ENCODE measurements around the gene STRBP. TPM values are rescaled to one million over a fixed set of nuclear protein-coding genes. Genes with fewer than 3 reads are reported as not detected.

The STRBP gene
- 13.1 and 17.3 TPM in 2 replicates for total RNA-seq
- long read RNA-seq, full-length matches to known transcripts, result 1 of 7 reads
- long read RNA-seq, partial matches to known transcripts, result 4 of 7 reads
- long read RNA-seq, other reads (novel, unspliced or antisense), result 2 of 7 reads

DNA sequence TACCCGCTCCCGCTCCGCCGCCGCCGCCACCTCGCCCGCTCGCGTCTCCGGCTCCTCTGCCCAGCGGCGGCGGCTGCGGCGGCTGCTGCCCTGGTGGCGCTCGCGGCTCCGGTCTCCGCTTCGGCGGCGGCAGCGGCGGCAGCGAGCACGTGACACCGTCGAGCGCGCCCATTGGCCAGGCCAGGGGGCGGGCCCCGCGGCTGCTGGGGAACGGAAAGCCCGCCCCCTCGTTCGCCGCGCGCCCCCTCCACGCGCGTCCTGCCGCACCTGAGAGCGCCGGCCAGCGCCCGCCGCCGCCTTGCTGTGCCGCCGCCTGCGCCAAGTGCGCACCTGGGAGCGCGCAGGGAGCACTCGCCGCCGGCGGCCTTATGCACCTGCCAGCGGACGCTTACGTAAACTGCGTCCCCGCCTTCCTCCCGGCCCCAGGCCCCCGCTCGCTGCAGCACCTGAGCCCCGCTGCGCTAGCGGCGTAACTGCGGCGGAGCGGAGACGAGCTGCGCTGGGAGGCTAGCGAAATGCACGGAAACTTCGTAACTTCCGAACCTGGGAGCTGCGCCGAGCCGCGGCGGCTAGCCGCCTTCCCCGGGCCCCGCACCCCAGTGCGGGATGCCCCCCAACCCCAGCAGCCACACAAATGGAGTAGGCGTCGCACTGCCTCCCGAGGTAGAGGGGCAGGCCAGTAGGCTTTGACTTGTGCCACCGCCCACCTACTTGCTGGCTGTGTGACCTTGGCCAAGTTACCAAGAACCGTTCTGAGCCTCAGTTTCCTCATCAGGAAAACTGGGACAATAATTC is at the start of gene STRBP:
Gene STRBP, minus strand, starts transcription at position 122 of the 795 bp plus-strand sequence. CDS start 84,452 bp downstream, outside the sequence.
- TF ChIP-seq, protein P1, sequence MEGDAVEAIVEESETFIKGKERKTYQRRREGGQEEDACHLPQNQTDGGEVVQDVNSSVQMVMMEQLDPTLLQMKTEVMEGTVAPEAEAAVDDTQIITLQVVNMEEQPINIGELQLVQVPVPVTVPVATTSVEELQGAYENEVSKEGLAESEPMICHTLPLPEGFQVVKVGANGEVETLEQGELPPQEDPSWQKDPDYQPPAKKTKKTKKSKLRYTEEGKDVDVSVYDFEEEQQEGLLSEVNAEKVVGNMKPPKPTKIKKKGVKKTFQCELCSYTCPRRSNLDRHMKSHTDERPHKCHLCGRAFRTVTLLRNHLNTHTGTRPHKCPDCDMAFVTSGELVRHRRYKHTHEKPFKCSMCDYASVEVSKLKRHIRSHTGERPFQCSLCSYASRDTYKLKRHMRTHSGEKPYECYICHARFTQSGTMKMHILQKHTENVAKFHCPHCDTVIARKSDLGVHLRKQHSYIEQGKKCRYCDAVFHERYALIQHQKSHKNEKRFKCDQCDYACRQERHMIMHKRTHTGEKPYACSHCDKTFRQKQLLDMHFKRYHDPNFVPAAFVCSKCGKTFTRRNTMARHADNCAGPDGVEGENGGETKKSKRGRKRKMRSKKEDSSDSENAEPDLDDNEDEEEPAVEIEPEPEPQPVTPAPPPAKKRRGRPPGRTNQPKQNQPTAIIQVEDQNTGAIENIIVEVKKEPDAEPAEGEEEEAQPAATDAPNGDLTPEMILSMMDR (IDR thresholded peaks at IDR 0.05), result peak; percentile 7
- Mint-ChIP-seq H3K4me1 (ENCODE audit: unreplicated experiment) (peaks cover 4% of the 10 kb centered on the region), H3K9me3 (ENCODE audit: unreplicated experiment) (no peaks in the 10 kb centered on the region), H3K4me3 (ENCODE audit: unreplicated experiment) (peak within 1 kb of the TSS; percentile 69), H3K27me3 (ENCODE audit: unreplicated experiment) (peaks cover 11% of the 10 kb centered on the region), H3K27ac (ENCODE audit: unreplicated experiment) (no peak within 1 kb of the TSS), H3K36me3 (ENCODE audit: unreplicated experiment) (no peaks in the 10 kb centered on the region)
- peak; percentile 96 for DNase-seq (ENCODE audit: extremely low spot score, unreplicated experiment)

DNA sequence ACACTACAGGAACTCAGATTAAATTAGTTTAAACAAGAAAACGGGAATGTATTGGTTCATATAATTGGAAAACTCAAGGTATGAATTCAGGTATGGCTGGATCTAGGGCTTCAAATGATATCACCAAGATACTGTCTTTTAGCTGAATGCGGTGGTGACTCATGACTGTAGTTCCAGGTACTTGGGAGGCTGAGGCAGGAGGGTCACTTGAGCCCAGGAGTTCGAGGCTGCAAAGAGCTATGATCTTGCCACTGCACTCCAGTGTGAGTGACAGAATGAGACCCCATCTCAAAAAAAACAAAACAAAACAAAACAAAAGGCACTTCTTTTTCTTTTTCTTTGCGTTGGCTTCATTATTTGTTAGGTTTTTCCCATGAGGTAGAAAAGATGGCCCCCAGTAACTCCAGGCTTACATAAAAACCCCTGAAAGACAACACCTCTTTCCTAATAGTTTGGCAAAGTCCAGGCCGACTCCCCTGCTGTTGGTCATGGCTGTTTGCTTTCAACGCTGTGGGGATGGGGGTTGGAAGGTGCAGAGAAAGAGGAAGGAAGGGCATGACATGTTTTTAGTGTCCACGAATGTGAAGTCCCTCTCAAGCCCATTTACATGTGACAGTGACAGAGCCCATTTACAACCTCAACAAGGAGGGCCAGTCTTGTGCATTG is 47.8 kb upstream of the STRBP start:
- peaks cover 20% of the 10 kb centered on the region for H3K27me3 Mint-ChIP-seq (ENCODE audit: unreplicated experiment)
- TF ChIP-seq, protein P1 (IDR thresholded peaks at IDR 0.05), result no peak
- no peaks in the 10 kb centered on the region for H3K9me3 Mint-ChIP-seq (ENCODE audit: unreplicated experiment)
- no peaks in the 10 kb centered on the region for H3K36me3 Mint-ChIP-seq (ENCODE audit: unreplicated experiment)
- no peak overlapping the region for H3K4me3 Mint-ChIP-seq (ENCODE audit: unreplicated experiment)
- H3K27ac Mint-ChIP-seq (ENCODE audit: unreplicated experiment), result no peak overlapping the region
- no peaks in the 10 kb centered on the region for H3K4me1 Mint-ChIP-seq (ENCODE audit: unreplicated experiment)
- DNase-seq (ENCODE audit: extremely low spot score, unreplicated experiment), result no peak

DNA sequence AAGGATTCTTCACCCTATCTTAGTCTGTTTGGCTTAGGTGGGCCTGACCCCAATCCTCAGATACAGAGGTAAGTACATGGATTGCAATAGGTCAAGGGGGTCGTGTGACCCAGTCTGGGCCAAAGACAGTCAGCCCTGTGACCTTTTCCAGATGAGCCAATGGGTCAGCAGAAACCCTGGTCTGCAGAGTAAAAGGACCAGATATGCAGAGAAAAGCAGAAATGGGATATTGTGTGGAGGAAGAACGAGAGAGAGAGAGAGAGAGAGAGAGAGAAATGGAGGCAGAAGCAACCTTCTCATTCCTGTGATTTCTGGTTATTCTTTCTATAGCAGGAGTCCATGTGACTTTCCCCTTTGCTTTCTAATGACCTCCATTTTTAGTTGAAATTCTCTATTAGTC is 47.2 kb upstream of the STRBP start:
- no peaks in the 10 kb centered on the region for H3K36me3 Mint-ChIP-seq (ENCODE audit: unreplicated experiment)
- no peaks in the 10 kb centered on the region for H3K9me3 Mint-ChIP-seq (ENCODE audit: unreplicated experiment)
- peaks cover 23% of the 10 kb centered on the region for H3K27me3 Mint-ChIP-seq (ENCODE audit: unreplicated experiment)
- DNase-seq (ENCODE audit: extremely low spot score, unreplicated experiment), result no peak
- no peak overlapping the region for H3K27ac Mint-ChIP-seq (ENCODE audit: unreplicated experiment)
- TF ChIP-seq, protein P1 (IDR thresholded peaks at IDR 0.05), result no peak
- H3K4me3 Mint-ChIP-seq (ENCODE audit: unreplicated experiment), result no peak overlapping the region
- H3K4me1 Mint-ChIP-seq (ENCODE audit: unreplicated experiment), result no peaks in the 10 kb centered on the region

DNA sequence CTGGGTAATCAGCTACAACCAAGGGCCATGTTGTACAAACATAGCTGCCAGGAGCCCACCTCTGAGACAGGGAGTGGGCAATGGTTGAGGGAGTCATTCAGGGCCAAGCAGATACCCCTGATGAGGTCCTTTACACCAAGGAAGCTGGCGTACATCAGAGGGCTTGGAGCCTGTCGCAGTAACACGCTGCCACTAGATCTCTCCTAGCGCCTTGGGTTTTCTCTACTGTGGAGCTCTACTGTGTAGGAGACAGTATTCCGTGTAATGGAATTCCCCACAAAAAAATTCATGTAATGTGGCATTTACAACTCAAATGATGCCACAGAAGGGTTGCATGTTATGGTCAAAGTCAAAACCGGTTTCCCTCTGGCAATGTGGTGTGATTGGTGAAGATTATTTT is 46.2 kb upstream of the STRBP start:
- no peak overlapping the region for H3K27ac Mint-ChIP-seq (ENCODE audit: unreplicated experiment)
- H3K27me3 Mint-ChIP-seq (ENCODE audit: unreplicated experiment), result peaks cover 22% of the 10 kb centered on the region
- H3K4me1 Mint-ChIP-seq (ENCODE audit: unreplicated experiment), result no peaks in the 10 kb centered on the region
- H3K4me3 Mint-ChIP-seq (ENCODE audit: unreplicated experiment), result no peak overlapping the region
- no peaks in the 10 kb centered on the region for H3K9me3 Mint-ChIP-seq (ENCODE audit: unreplicated experiment)
- H3K36me3 Mint-ChIP-seq (ENCODE audit: unreplicated experiment), result no peaks in the 10 kb centered on the region
- TF ChIP-seq, protein P1 (IDR thresholded peaks at IDR 0.05), result no peak
- no peak for DNase-seq (ENCODE audit: extremely low spot score, unreplicated experiment)

DNA sequence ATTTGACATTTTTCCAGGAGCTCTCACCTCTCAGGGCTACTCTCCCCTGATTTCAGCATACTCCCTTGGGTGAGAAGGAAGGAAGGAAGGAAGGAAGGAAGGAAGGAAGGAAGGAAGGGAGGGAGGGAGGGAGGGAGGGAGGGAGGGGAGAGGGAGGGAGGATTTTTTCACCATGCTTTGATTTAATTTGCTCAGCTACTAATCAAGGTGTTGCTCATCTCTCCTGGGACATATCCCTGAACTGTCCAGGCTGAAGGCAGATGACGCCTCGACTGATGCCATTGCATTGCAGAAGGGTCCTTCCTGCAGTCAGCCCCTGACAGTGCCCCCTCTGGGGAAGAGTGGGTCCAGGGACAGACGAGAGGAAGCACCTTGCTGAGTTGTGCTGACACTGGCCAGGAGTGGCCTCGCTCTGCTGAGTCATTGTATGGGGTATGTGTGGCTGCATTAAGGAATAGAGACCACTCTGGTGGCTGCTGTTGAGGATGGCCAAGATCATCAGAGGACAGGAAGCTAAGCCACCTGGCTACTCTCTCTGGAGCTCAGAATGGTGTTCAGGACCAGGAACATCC is 44.0 kb upstream of the STRBP start:
- Mint-ChIP-seq H3K4me3 (ENCODE audit: unreplicated experiment) (no peak overlapping the region), H3K27me3 (ENCODE audit: unreplicated experiment) (peaks cover 26% of the 10 kb centered on the region), H3K9me3 (ENCODE audit: unreplicated experiment) (no peaks in the 10 kb centered on the region), H3K4me1 (ENCODE audit: unreplicated experiment) (no peaks in the 10 kb centered on the region), H3K27ac (ENCODE audit: unreplicated experiment) (no peak overlapping the region), H3K36me3 (ENCODE audit: unreplicated experiment) (no peaks in the 10 kb centered on the region)
- TF ChIP-seq, protein P1 (IDR thresholded peaks at IDR 0.05), result no peak
- no peak for DNase-seq (ENCODE audit: extremely low spot score, unreplicated experiment)
